Loucy (cell line): ENCODE measurements around the gene CERK.

ENCODE experiments used
- H2AFZ ChIP-seq: fragments of 200-600 bp; sonication (generic); 2 replicates; pipeline ENCODE4 v1.6.0; 2016; ENCODE audit warnings: antibody characterized with exemption, mild to moderate bottlenecking, low read length, moderate library complexity
- H3F3A ChIP-seq: fragments of 200-600 bp; 2 replicates; pipeline ENCODE4 v1.6.0; 2016; ENCODE audit warnings: antibody characterized with exemption, low read depth, mild to moderate bottlenecking
- H3K27me3 ChIP-seq: fragments of 200-600 bp; sonication (generic); 2 replicates; pipeline ENCODE4 v1.6.1; 2014; ENCODE audit warnings: low read length, mild to moderate bottlenecking; ENCODE audit not compliant: insufficient read depth, poor library complexity, severe bottlenecking
- H3K36me3 ChIP-seq: fragments of 200-600 bp; sonication (generic); 2 replicates; pipeline ENCODE4 v1.6.1; 2016; ENCODE audit warnings: low read length; ENCODE audit not compliant: insufficient read depth
- H3K4me1 ChIP-seq: fragments of 200-600 bp; sonication (generic); 2 replicates; pipeline ENCODE4 v1.5.1; 2014; ENCODE audit warnings: low read length, mild to moderate bottlenecking; ENCODE audit not compliant: insufficient read depth, poor library complexity, severe bottlenecking
- H3K4me2 ChIP-seq: fragments of 200-600 bp; sonication (generic); 2 replicates; pipeline ENCODE4 v1.6.0; 2014; ENCODE audit warnings: antibody characterized with exemption, low read length, low read depth, mild to moderate bottlenecking; ENCODE audit not compliant: poor library complexity, severe bottlenecking
- H3K4me3 ChIP-seq: fragments of 200-600 bp; sonication (generic); 2 replicates; pipeline ENCODE4 v1.5.1; 2014; ENCODE audit warnings: low read length, mild to moderate bottlenecking, mixed read lengths; ENCODE audit not compliant: poor library complexity, severe bottlenecking
- H3K79me2 ChIP-seq: fragments of 200-600 bp; sonication (generic); 2 replicates; pipeline ENCODE4 v1.6.1; 2014; ENCODE audit warnings: low read length; ENCODE audit not compliant: insufficient read depth
- H3K9ac ChIP-seq: fragments of 200-600 bp; sonication (generic); 2 replicates; pipeline ENCODE4 v1.6.0; 2014; ENCODE audit warnings: mild to moderate bottlenecking, low read depth, low read length, moderate library complexity; ENCODE audit not compliant: poor library complexity, severe bottlenecking
- H3K9me2 ChIP-seq: fragments of 200-600 bp; sonication (generic); replicated peaks from 2 replicates; pipeline ENCODE4 v1.6.1; 2016; ENCODE audit warnings: low read depth, low read length, mixed read lengths
- H3K9me3 ChIP-seq: fragments of 200-600 bp; sonication (generic); 2 replicates; pipeline ENCODE4 v1.6.1; 2014; ENCODE audit warnings: mild to moderate bottlenecking, antibody characterized with exemption, low read length, low read depth; ENCODE audit not compliant: insufficient read depth
- H4K20me1 ChIP-seq: fragments of 200-600 bp; sonication (generic); 2 replicates; pipeline ENCODE4 v1.6.0; 2014; ENCODE audit warnings: antibody characterized with exemption, low read length, mild to moderate bottlenecking; ENCODE audit not compliant: insufficient read depth, poor library complexity, severe bottlenecking
- CTCF ChIP-seq: fragments of 200-600 bp; sonication (generic); conservative IDR thresholded peaks from 2 replicates; pipeline ENCODE4 v1.5.1; 2014; ENCODE audit warnings: mild to moderate bottlenecking, antibody characterized with exemption, low read length
- EZH2phosphoT487 ChIP-seq: fragments of 200-600 bp; IDR thresholded peaks from 2 replicates; pipeline ENCODE4 v1.6.1; 2018; ENCODE audit warnings: antibody characterized with exemption, mild to moderate bottlenecking, moderate library complexity, borderline replicate concordance

Gene CERK

DNA sequence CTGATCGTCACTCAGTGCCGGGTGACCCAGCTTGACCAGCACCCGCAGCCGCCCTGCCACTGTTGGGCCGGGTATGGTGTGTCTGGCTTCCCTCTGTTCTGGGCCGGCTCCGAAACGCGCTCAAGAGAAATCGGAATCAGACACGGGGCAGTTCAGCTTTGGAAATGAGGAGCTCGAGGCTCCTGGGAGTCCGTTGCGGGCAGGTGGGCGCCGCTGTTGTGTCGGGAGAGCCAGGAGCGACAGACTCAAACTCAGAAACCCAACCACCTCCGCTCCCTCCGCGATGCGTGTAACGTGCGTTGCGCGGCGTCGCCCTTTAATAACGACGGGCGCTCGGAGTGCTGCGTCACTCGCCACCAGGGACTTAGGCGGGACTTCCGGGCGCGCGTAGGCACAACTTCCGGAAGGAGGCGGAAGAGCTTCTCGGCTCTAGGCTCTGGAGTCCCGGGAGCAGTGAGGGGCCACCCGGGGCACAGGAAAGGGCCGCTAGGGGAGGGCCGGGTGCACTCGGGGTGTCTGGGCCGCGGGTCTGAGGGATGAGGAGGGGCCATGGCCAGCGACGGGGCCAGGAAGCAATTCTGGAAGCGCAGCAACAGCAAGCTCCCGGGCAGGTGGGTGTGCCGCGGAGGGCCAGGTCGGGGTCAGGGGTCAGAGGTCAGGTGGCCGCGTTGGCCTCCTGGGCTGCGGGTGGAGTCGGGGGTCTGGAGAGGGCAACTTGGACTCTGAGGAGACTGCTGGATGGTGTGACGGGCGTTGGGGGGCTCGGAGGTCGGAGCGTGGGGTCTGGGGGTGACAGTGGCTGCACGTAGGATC is 24.4 kb upstream of the CERK start, which contains the start of gene TBC1D22A:
Gene TBC1D22A (plus strand): TSS at position 413 of the 813 bp plus-strand sequence. CDS start 137 bp downstream, at position 550.
- Histone ChIP-seq H3K4me3 (peak within 1 kb of the TSS; percentile 96), H3K4me1 (peaks cover 30% of the 10 kb centered on the region), H3F3A (no peaks in the 10 kb centered on the region), H4K20me1 (peaks cover 16% of the 10 kb centered on the region), H3K9me3 (no peaks in the 10 kb centered on the region), H3K27me3 (no peaks in the 10 kb centered on the region), H2AFZ (peak within 1 kb of the TSS; percentile 84), H3K9me2 (no peaks in the 10 kb centered on the region), H3K4me2 (peak within 1 kb of the TSS; percentile 78), H3K9ac (peak within 1 kb of the TSS; percentile 95), H3K36me3 (no peaks in the 10 kb centered on the region), H3K79me2 (peaks cover 61% of the 10 kb centered on the region)
- TF ChIP-seq CTCF (no peak), EZH2phosphoT487 (no peak)

DNA sequence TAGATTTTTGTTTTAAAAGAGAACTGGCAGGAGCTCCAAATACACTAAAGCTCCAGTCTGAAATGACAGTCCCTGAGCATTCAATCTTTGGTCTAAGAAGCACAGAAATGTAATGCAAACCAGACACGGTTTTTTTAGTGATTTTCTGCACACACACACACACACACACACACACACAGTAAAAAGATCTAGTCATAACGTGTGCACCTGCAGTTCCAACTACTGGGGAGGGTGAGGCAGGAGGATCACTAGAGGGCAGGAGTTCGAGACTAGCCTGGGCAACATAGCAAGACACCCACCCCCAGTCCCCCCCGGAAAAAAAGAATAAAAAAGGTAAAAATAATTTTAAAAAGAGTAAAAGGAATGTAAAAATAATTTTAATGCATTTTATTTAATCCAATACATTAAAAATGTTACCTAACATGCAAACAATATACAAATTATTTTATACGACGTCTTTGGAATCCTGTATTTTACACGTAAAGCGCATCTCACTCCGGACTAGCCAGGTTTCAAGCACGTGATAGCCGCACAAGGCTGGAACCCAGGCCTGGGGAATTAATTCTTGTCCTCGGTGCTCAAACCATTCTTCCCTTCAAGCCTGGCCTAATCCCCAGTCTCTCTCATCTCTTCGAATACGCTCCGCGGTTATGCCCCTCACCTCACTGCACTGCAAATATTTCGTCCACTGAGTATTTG is 23.6 kb upstream of the CERK start:
- Histone ChIP-seq H3K4me3 (peak overlapping the region; percentile 96), H3K36me3 (no peaks in the 10 kb centered on the region), H3K9ac (peak overlapping the region; percentile 95), H3K79me2 (peaks cover 54% of the 10 kb centered on the region), H3F3A (no peaks in the 10 kb centered on the region), H2AFZ (peak overlapping the region; percentile 83), H3K9me2 (no peaks in the 10 kb centered on the region), H4K20me1 (peaks cover 16% of the 10 kb centered on the region), H3K4me1 (peaks cover 30% of the 10 kb centered on the region), H3K27me3 (no peaks in the 10 kb centered on the region), H3K4me2 (peak overlapping the region; percentile 78), H3K9me3 (peaks cover under 1% of the 10 kb centered on the region; the same call in 1 of the 2 replicates)
- no peak for TF ChIP-seq EZH2phosphoT487
- no peak for TF ChIP-seq CTCF

DNA sequence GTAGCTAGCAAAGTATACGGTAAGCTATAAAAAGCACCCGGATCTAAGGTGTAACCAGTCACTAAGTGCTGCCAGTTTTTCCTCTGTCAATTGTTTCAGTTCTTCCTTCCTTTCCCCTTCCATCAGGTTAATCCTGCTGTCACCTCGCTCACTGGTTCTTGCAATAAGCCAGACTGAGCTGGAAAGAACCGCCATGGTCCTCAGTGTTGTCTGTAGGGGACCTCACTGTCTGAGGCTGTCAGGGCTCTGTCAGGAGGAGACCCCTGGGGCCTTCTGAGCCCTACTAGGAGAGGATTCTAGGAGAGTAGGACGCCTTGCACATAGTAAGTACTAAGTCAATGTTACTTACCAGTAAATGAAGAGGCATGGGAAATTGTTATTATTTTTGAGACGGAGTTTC is 23.0 kb upstream of the CERK start:
- H2AFZ ChIP-seq: no peak overlapping the region
- TF ChIP-seq EZH2phosphoT487: no peak
- no peak for TF ChIP-seq CTCF
- peaks cover 30% of the 10 kb centered on the region for H3K4me1 ChIP-seq
- peaks cover 16% of the 10 kb centered on the region for H4K20me1 ChIP-seq
- H3K9ac ChIP-seq: peak overlapping the region; percentile 95
- no peaks in the 10 kb centered on the region for H3K9me2 ChIP-seq
- H3K4me2 ChIP-seq: peak overlapping the region; percentile 78
- H3K4me3 ChIP-seq: peak overlapping the region; percentile 96
- peaks cover 47% of the 10 kb centered on the region for H3K79me2 ChIP-seq
- H3K9me3 ChIP-seq: peaks cover 7% of the 10 kb centered on the region; the same call in 1 of the 2 replicates
- no peaks in the 10 kb centered on the region for H3K27me3 ChIP-seq
- no peaks in the 10 kb centered on the region for H3F3A ChIP-seq
- H3K36me3 ChIP-seq: no peaks in the 10 kb centered on the region
